Kasumi-1 (cell line): ENCODE data around the gene SLC25A22.

Experiments used
- DNase-seq, 2 experiments: peaks; one replicate each; lab custom pipeline; 2025; lab: John Stamatoyannopoulos, UW

SLC25A22 gene

DNA sequence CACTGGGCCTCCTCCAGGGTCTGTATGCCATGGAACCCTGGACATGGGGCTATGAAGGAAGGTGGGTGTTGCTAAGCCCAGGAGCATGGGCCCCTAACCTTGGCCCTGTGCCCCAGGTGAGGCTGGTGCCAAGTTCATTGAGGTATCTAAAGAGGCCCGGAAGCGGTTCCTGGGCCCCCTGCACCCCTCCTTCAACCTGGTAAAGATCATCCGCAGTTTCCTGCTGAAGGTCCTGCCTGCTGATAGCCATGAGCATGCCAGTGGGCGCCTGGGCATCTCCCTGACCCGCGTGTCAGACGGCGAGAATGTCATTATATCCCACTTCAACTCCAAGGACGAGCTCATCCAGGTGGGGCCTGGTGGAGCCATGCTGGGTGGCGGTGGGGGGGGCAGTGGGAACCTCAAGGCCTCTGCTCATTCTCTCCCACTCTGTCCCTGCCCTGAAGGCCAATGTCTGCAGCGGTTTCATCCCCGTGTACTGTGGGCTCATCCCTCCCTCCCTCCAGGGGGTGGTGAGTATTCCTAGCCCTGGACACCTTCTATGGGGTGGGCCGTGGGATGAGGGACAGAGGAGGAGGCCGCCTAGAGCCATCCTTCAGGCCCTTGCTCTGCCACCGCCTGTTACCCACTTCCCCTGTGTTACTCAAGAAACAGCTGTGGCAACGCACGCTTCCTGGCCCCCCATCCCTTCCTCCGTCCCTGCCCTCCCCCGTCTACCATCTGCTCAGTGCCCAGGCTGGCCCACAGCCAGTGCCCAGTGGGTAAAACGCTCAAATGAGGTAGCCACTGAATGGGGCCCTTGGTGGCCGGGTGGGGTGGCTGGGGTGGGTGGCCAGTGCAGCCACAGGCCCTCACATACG, 23.7 kb upstream of the SLC25A22 start:
- DNase-seq: peak; percentile 35 to 38

DNA sequence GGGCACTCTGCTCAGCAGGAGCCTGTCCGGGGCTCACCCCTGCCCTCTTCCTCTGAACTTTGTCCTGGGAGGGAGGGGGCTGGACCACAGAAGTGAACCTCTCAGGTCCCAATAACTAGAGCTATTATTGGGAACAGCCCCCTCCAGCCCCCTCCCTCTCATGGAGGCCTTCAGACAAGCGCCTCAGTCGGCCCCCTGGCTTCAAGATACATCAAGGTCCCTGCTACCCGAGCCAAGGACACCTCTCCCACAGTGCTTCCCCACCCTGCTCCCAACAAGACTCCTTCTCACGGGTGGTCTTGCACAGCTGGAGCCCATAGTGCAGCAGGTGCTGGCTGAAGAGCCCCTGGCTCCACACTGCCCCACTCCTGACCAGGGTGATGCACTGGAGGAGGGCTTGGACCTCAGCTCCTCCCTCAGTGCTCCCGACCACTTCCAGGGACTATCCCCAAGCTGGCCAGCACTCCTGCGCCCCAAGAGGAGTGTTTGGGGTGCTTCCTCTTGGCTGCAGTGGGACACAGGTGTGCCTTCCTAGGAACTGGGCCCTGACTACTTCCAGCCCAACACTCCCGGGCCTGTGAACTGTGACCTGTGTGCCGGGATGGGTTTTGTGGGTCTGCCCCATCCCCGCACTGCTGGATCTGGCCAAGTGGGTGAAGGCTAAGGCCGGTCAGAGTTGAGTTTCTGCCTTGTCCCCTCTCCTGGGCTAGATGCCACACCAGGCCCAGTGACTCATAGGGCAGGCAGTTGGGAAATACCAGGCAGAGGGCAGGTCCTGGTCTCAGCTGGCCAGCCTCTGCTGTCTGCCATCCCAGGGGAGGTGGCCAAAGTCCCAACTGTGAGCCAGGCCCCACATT, 22.8 kb upstream of the SLC25A22 start:
- no peak for DNase-seq

GRCh38 chr11:819943-820649, 22.0 kb upstream of the SLC25A22 start:
- peak; percentile 96 for DNase-seq

DNA sequence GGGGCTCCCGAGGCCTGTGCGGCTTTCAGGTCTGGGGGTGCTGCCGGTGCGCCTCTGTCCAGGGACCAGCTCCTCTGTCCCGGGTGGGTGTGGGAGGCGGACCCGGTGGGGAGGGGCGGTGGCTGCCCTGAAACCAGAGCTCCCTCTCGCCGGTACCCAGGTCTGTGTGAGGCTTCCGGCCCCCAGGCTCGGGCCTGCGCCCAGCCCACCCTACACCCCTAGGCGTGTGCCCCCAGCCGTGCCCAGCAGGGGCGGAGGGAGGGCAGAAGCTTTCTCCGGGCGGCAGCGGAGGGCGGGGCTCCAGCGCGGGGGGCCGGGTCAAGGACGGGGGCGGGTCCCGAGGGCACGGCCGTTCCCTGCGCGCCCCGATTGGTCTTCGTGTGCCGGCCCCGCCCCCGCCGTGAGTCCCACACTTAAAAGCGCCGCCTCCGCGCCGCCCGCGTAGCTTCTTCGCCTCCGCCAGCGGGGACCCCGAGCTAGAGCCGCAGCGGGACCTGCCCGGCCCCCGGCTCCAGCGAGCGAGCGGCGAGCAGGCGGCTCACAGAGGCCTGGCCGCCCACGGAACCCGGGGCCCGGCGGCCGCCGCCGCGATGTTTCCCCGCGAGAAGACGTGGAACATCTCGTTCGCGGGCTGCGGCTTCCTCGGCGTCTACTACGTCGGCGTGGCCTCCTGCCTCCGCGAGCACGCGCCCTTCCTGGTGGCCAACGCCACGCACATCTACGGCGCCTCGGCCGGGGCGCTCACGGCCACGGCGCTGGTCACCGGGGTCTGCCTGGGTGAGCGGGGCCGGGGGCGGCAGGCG, 21.2 kb upstream of the SLC25A22 start:
- peak; percentile 94 to 95 for DNase-seq

DNA sequence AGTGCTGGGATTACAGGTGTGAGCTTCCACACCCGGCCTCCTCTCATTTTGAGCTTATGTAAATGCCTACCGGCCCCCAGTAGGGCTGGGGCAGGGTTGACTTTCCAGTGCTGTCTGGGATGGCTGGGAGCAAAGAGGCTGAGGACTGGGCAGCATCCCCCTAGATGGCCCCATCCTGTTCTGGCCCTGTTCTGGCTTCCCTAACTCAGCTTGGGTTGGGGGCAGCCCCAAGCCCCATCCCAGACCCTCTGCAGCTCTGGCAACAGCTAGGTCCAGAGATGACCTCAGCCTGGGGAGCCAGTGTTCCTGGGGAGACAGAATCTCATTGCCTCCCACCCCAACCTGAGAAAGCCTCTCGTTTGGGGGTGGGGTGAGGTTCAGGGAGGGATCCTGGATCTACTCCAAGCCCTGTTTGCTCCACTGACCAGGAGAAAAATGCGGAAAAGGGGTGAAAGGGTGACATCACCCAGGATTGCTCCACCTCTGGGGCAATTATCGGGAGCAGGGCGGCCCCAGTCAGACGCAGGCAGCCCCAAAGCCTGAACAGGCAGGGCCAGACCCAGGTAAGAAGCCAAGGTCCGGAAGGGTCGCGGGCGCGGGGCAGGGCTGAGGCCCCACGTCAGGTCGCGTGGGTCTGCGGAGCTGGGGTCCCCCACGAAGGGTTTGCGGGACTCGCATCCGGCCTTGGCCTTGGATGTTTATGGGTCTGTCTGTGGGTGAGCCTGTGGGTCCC, 20.5 kb upstream of the SLC25A22 start, which contains the start of gene PNPLA2:
Gene PNPLA2 (plus strand): TSS at position 519 of the 733 bp plus-strand sequence. CDS start 805 bp downstream, outside the sequence.
- no peak for DNase-seq

DNA sequence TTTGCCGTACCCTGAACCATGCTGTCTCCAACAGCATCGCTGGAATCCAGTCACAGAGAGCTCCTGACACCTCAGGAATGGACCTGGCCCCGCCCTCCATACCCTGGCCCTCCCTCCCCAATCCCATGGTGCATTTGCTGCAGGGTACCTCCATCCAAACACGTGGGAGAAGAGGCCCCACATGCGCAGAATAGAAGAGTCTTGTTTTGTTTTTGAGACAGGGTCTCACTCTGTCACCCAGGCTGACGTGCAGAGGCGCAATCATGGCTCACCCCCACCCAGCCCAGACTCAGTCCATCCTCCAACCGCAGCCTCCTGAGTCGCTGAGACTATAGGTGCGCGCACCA, 18.3 kb upstream of the SLC25A22 start:
- no peak for DNase-seq

- no peak for DNase-seq
Observed at GRCh38 chr11:815675-816432, 17.8 kb upstream of the SLC25A22 start.

DNA sequence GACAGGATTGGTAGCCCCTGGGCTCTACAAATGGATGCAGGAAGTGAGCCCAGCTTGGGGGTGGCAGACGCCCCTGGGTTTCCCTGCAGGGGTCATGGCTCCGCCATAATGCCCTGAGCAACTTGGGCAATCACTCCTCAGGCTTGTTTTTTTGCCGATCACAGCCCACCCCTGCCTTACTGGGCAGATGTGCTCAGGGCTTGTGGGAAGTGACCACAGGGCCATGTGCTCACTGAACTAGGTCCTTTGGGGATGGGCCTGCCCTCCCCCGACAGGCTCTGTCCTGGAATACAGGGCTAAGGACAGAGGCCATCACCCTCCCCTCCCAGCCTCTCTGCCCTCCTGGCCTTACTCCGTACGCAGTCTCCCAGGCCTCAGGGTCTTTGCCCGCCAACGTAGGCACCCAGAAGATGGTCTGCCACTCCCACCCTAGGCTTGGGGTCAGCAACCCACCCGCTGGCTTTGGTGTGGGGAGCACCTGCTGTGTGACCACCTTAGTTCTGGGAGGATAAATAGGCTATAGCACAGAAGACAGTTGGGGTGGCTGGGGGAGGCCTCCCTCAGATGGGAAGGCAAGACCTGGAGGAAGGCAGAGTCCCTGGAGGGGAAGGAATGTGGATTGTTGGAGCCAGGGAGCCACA, 15.5 kb upstream of the SLC25A22 start:
- DNase-seq: no peak

GRCh38 chr11:813072-813455, 15.0 kb upstream of the SLC25A22 start:
- DNase-seq: no peak

- no peak for DNase-seq
Observed at GRCh38 chr11:812390-812789, 14.3 kb upstream of the SLC25A22 start.

- DNase-seq: peak in 1 of 2 experiments; percentile 34
Observed at GRCh38 chr11:811446-812245, 13.6 kb upstream of the SLC25A22 start.

DNA sequence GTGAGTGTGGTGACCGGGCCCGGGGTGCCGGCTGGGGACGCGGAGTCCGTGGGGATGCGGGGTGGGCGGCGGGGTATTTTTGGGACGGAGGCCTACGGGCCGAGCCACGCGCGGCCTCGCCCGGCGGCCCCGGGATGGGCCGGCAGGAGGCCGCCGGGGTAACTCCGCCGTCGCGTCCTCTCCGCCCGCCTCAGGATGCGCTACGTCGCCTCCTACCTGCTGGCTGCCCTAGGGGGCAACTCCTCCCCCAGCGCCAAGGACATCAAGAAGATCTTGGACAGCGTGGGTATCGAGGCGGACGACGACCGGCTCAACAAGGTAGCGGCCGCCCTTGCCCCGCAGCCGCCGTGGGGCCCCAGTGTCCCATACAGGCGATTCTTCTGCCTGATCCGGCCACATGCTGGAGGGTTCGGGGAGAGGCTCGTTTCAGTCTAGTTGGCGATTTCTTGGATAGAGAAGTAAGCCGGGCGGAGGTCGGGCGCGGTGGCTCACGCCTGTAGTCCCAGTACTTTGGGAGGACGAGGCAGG, 12.0 kb upstream of the SLC25A22 start:
- DNase-seq: no peak

GRCh38 chr11:809287-810039, 11.4 kb upstream of the SLC25A22 start, which contains the start of gene RPLP2:
RPLP2 (plus strand) TSS chr11:809967; CDS start chr11:810235, 268 bp downstream.
- peak; percentile 96 to 98 for DNase-seq

DNA sequence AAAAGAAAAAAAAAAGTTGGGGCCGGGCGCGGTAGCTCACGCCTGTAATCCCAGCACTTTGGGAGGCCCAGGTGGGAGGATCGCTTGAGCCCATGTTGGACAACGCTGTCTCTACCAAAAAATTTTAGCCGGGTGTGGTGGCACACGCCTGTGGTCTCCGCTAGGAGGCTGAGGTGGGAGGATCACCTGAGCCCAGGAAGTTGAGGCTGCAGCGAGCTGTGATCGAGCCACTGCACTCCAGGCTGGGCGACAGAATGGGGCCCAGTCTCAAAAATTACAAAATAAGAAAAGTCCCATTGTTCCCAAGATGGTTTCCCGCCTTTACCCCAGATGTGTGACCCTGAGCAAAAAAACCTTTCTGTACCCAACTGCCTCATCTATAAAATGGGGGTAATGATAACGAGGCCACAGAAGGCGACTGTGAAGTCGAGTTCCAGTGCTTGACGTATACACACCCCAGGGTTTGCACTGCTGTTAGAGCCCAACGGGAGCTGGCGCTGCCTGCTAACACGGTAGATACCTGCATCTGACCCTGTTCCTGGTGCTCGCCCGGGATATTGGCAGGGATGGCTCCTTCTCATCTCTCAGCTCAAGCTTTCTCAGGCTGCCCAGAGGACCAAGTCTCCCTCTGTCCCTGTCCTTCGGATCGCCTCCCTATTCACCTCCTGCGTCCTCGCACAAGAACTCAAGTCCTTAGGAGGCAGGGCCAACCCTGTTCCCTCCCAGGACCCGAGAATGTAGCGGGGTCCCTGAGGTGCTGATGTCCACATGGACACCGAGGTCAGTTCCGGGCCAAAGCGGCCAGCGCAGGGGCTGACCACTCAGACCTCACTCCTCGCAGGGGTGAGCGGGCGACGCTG, 10.6 kb upstream of the SLC25A22 start:
- peak; percentile 51 to 66 for DNase-seq

DNA sequence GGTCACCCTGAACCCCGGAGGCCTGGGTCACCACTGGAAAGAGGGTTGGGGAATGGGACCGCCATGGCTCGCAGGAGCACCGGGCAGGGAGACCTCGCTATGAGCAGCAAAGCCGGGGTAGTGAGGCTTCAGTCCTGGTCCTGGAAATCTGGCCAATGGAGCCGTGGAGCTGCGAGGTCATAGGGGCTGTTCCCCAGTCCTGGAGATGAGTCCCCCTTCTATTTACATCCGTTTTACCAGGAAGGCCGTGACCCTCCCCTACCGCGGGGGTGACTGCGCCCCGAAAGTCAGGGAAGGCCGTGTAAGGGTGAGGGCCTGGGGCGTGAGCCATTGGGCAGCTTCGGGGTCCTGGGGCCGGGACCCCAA, 6.5 kb upstream of the SLC25A22 start:
- no peak for DNase-seq

DNA sequence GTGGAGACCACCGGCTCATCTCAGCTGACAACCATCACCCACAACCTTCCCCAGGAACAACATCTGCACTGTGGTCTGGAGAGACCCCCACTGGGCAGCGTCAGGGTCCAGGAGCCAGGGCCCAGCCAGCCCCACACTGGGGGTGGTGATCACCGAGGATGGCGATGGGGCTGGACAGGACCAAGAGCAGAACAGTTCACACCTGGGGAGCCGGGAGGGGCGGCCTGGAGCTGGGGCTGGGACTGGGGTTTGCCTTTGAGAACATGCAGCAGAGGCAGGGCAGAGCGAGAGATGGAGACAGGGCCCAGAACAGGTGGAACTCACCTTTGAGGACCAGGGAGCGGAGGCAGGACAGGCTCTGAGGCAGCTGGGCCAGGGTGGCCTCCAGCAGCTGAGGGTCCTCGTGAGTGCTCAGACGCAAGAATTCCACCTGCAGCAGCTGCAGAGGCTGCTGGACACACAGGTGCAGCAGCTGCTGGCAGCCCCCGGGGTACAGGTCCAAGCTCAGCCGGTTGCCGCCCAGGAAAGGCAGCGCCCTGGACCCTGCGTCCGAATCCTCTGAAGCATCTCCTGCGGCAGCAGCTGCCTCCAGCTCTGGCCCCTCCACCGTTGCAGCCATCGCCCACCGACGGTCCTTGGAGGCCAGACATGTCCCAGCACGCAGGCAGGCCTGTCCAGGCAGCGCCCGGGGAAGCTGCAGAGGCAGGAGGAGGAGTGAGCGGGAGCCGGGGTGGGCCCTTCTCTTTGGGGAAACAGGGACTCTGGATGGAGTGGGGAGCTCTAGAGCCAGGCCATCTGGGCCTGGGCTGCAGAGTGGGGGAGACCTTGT, 5.9 kb upstream of the SLC25A22 start:
- no peak for DNase-seq
